HEK293 (cell line): ENCODE data around the gene GATAD1.
A peak's percentile ranks its signal among the peaks of the same experiment; 100 is the strongest.

Source experiments
- CTCF ChIA-PET: fragments of 350-600 bp; formaldehyde crosslinking; extraction: SDS; loops from one replicate; lab custom pipeline; 2021; ENCODE audit warnings: antibody characterized with exemption; lab: Yijun Ruan, JAX
- POLR2A ChIA-PET: fragments of 300-600 bp; formaldehyde crosslinking; extraction: SDS; loops from one replicate; lab custom pipeline; 2020; ENCODE audit warnings: antibody characterized with exemption, inconsistent platforms; lab: Yijun Ruan, JAX
- H3K27ac ChIP-seq: fragments of 200-500 bp; sonication (Bioruptor generic); 2 replicates; pipeline ENCODE4 v1.5.1; 2014; ENCODE audit warnings: low read depth, low read length, control low read depth, inconsistent platforms; ENCODE audit errors: extremely low read depth
- H3K36me3 ChIP-seq, 2 experiments: fragments of 200-500 bp in 1 of 2; sonication (Bioruptor generic) in 1 of 2; 1 replicate in 1 of 2; 2 replicates in 1 of 2; pipeline ENCODE4 v1.5.1; 2014 to 2017; ENCODE audit warnings: inconsistent platforms in 2 of 2, low read length in 2 of 2; ENCODE audit not compliant: control insufficient read depth in 2 of 2, insufficient read depth in 1 of 2
- H3K4me1 ChIP-seq: fragments of 200-500 bp; sonication (Bioruptor generic); 2 replicates; pipeline ENCODE4 v1.5.1; 2014; ENCODE audit warnings: mild to moderate bottlenecking, low read length, inconsistent platforms; ENCODE audit not compliant: control insufficient read depth, insufficient read depth
- H3K4me3 ChIP-seq: 2 replicates; pipeline ENCODE4 v1.5.1; 2011; ENCODE audit warnings: low read depth, mild to moderate bottlenecking, control low read depth, low read length, moderate library complexity
- H3K9me3 ChIP-seq: fragments of 200-500 bp; sonication (Bioruptor generic); 2 replicates; pipeline ENCODE4 v1.5.1; 2014; ENCODE audit warnings: low read depth, low read length, inconsistent platforms; ENCODE audit not compliant: control insufficient read depth, insufficient read depth
- GLI4 ChIP-seq: fragments of 450-650 bp; formaldehyde crosslinking; IDR thresholded peaks from 2 replicates; pipeline ENCODE4 v1.5.1; 2016; ENCODE audit warnings: missing biosample characterization, missing genetic modification characterization
- GLIS2 ChIP-seq: fragments of 450-650 bp; formaldehyde crosslinking; IDR thresholded peaks from 2 replicates; pipeline ENCODE4 v1.5.1; 2016; ENCODE audit warnings: missing biosample characterization, missing genetic modification characterization
- HOXD13 ChIP-seq: sonication (generic); formaldehyde crosslinking; IDR thresholded peaks from 2 replicates; pipeline ENCODE4 v1.8.0; 2022; ENCODE audit warnings: missing genetic modification reagents, borderline replicate concordance
- SALL2 ChIP-seq: fragments of 450-650 bp; formaldehyde crosslinking; IDR thresholded peaks from 2 replicates; pipeline ENCODE4 v1.5.0; 2017; ENCODE audit warnings: missing biosample characterization, mild to moderate bottlenecking, missing genetic modification characterization, borderline replicate concordance
- YY2 ChIP-seq: fragments of 450-650 bp; formaldehyde crosslinking; IDR thresholded peaks from 2 replicates; pipeline ENCODE4 v1.5.1; 2016; ENCODE audit warnings: missing biosample characterization, missing genetic modification characterization
- ZBTB48 ChIP-seq: fragments of 450-650 bp; formaldehyde crosslinking; IDR thresholded peaks from 2 replicates; pipeline ENCODE4 v1.5.1; 2016; ENCODE audit warnings: missing biosample characterization, missing genetic modification characterization
- ZBTB7A ChIP-seq: fragments of 450-650 bp; formaldehyde crosslinking; IDR thresholded peaks from 2 replicates; pipeline ENCODE4 v1.5.1; 2016; ENCODE audit warnings: low read depth, missing biosample characterization, missing genetic modification characterization
- ZFP37 ChIP-seq: fragments of 450-650 bp; formaldehyde crosslinking; IDR thresholded peaks from 2 replicates; pipeline ENCODE4 v1.5.1; 2016; ENCODE audit warnings: missing biosample characterization, missing genetic modification characterization
- ZNF10 ChIP-seq: fragments of 450-650 bp; formaldehyde crosslinking; IDR thresholded peaks from 2 replicates; pipeline ENCODE4 v1.5.1; 2017; ENCODE audit warnings: missing biosample characterization, missing genetic modification characterization
- ZNF133 ChIP-seq: fragments of 450-650 bp; formaldehyde crosslinking; IDR thresholded peaks from 2 replicates; pipeline ENCODE4 v1.5.1; 2016; ENCODE audit warnings: missing biosample characterization, missing genetic modification characterization
- ZNF148 ChIP-seq: fragments of 450-650 bp; formaldehyde crosslinking; IDR thresholded peaks from 2 replicates; pipeline ENCODE4 v1.5.0; 2017; ENCODE audit warnings: missing biosample characterization, missing genetic modification characterization, borderline replicate concordance
- ZNF18 ChIP-seq: fragments of 450-650 bp; formaldehyde crosslinking; IDR thresholded peaks from 2 replicates; pipeline ENCODE4 v1.5.1; 2016; ENCODE audit warnings: missing biosample characterization, missing genetic modification characterization
- ZNF19 ChIP-seq: fragments of 450-650 bp; formaldehyde crosslinking; IDR thresholded peaks from 2 replicates; pipeline ENCODE4; 2016; ENCODE audit warnings: missing biosample characterization, missing genetic modification characterization, low read depth
- ZNF239 ChIP-seq: fragments of 450-650 bp; formaldehyde crosslinking; IDR thresholded peaks from 2 replicates; pipeline ENCODE4 v1.5.1; 2016; ENCODE audit warnings: missing biosample characterization, missing genetic modification characterization
- ZNF248 ChIP-seq: fragments of 450-650 bp; formaldehyde crosslinking; IDR thresholded peaks from 2 replicates; pipeline ENCODE4 v1.5.1; 2017; ENCODE audit warnings: missing biosample characterization, missing genetic modification characterization
- ZNF433 ChIP-seq: fragments of 450-650 bp; formaldehyde crosslinking; IDR thresholded peaks from 2 replicates; pipeline ENCODE4 v1.5.1; 2016; ENCODE audit warnings: missing biosample characterization, missing genetic modification characterization, low read depth
- ZNF473 ChIP-seq: fragments of 450-650 bp; formaldehyde crosslinking; IDR thresholded peaks from 2 replicates; pipeline ENCODE4 v1.5.1; 2017; ENCODE audit warnings: missing biosample characterization, missing genetic modification characterization
- ZNF558 ChIP-seq: fragments of 450-650 bp; formaldehyde crosslinking; IDR thresholded peaks from 2 replicates; pipeline ENCODE4 v1.5.1; 2016; ENCODE audit warnings: missing biosample characterization, missing genetic modification characterization
- ZNF776 ChIP-seq: fragments of 450-650 bp; formaldehyde crosslinking; IDR thresholded peaks from 2 replicates; pipeline ENCODE4 v1.5.0; 2017; ENCODE audit warnings: missing biosample characterization, missing genetic modification characterization, borderline replicate concordance
- ZNF777 ChIP-seq: fragments of 450-650 bp; formaldehyde crosslinking; IDR thresholded peaks from 2 replicates; pipeline ENCODE4 v1.5.1; 2017; ENCODE audit warnings: missing biosample characterization, missing genetic modification characterization, borderline replicate concordance
- ZNF843 ChIP-seq: fragments of 450-650 bp; formaldehyde crosslinking; IDR thresholded peaks from 2 replicates; pipeline ENCODE4 v1.5.1; 2016; ENCODE audit warnings: missing biosample characterization, missing genetic modification characterization
- TF ChIP-seq, protein P1 (sequence below): fragments of 450-650 bp; formaldehyde crosslinking; IDR thresholded peaks from 2 replicates; pipeline ENCODE4 v1.5.1; 2017; ENCODE audit warnings: missing biosample characterization, missing genetic modification characterization
- TF ChIP-seq, protein P2 (sequence below): fragments of 450-650 bp; formaldehyde crosslinking; IDR thresholded peaks from 2 replicates; pipeline ENCODE4 v1.5.1; 2017; ENCODE audit warnings: missing biosample characterization, missing genetic modification characterization
- TF ChIP-seq, protein P3 (sequence below): fragments of 450-650 bp; formaldehyde crosslinking; IDR thresholded peaks from 2 replicates; pipeline ENCODE4; 2016; ENCODE audit warnings: missing biosample characterization, missing genetic modification characterization

Gene GATAD1

DNA sequence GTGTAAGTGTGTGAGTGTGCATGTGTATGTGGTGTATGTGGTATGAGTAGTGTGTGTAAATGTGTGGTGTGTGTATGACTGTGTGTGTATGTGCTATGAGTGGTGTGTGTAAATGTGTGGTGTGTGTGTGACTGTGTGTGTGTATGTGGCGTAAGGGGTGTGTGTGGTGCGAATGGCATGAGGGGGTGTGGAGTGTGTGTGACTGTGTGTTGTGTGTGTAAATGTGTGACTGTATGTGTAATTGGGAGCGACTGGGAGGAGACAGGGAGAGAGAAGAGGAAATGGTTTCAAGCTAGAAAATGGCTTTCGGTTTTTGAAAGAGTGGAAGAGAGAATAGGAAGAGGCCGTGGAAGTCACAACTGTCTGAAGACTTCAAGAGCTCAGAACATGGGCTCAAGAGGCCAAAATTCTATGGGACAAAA, 23.6 kb upstream of the GATAD1 start:
- TF ChIP-seq ZNF148 (tag by site-specific recombination), result 0 out of 2 replicates have a peak, but pooled peaks have one; percentile 53
- peak; percentile 53; the same call in 1 of the 2 replicates for TF ChIP-seq ZNF133 (tag by site-specific recombination)
- TF ChIP-seq ZNF248 (tag by site-specific recombination), result 0 out of 2 replicates have a peak, but pooled peaks have one; percentile 50
- peak; percentile 52; the same call in 1 of the 2 replicates for TF ChIP-seq ZNF18 (tag by site-specific recombination)
- TF ChIP-seq ZNF19, result no peak
- TF ChIP-seq, protein P1, sequence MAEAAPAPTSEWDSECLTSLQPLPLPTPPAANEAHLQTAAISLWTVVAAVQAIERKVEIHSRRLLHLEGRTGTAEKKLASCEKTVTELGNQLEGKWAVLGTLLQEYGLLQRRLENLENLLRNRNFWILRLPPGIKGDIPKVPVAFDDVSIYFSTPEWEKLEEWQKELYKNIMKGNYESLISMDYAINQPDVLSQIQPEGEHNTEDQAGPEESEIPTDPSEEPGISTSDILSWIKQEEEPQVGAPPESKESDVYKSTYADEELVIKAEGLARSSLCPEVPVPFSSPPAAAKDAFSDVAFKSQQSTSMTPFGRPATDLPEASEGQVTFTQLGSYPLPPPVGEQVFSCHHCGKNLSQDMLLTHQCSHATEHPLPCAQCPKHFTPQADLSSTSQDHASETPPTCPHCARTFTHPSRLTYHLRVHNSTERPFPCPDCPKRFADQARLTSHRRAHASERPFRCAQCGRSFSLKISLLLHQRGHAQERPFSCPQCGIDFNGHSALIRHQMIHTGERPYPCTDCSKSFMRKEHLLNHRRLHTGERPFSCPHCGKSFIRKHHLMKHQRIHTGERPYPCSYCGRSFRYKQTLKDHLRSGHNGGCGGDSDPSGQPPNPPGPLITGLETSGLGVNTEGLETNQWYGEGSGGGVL (tag by site-specific recombination), result peak; percentile 17; the same call in 1 of the 2 replicates
- 0 out of 2 replicates have a peak, but pooled peaks have one; percentile 36 for TF ChIP-seq ZNF239 (tag by site-specific recombination)
- no peak for TF ChIP-seq ZNF776 (tag by site-specific recombination)
- TF ChIP-seq, protein P2, sequence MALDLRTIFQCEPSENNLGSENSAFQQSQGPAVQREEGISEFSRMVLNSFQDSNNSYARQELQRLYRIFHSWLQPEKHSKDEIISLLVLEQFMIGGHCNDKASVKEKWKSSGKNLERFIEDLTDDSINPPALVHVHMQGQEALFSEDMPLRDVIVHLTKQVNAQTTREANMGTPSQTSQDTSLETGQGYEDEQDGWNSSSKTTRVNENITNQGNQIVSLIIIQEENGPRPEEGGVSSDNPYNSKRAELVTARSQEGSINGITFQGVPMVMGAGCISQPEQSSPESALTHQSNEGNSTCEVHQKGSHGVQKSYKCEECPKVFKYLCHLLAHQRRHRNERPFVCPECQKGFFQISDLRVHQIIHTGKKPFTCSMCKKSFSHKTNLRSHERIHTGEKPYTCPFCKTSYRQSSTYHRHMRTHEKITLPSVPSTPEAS (tag by site-specific recombination), result peak; percentile 95
- peak; percentile 30; the same call in 1 of the 2 replicates for TF ChIP-seq ZNF777
- no peak for TF ChIP-seq SALL2 (tag by site-specific recombination)
- TF ChIP-seq, protein P3, sequence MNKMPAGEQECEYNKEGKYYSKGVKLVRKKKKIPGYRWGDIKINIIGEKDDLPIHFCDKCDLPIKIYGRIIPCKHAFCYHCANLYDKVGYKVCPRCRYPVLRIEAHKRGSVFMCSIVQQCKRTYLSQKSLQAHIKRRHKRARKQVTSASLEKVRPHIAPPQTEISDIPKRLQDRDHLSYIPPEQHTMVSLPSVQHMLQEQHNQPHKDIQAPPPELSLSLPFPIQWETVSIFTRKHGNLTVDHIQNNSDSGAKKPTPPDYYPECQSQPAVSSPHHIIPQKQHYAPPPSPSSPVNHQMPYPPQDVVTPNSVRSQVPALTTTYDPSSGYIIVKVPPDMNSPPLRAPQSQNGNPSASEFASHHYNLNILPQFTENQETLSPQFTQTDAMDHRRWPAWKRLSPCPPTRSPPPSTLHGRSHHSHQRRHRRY (tag by site-specific recombination), result 0 out of 2 replicates have a peak, but pooled peaks have one; percentile 29
- TF ChIP-seq YY2 (tag by site-specific recombination), result peak; percentile 32; the same call in 1 of the 2 replicates
- TF ChIP-seq GLI4 (tag by site-specific recombination), result peak; percentile 50; the same call in 1 of the 2 replicates
- Histone ChIP-seq H3K4me1 (no peaks in the 10 kb centered on the region), H3K36me3 (no peaks in the 10 kb centered on the region), H3K4me3 (no peak overlapping the region), H3K27ac (no peak overlapping the region), H3K9me3 (no peaks in the 10 kb centered on the region)
- ChIA-PET CTCF (interaction anchor here (0.5 to 4.0 kb wide), 23 partner anchors 9 to 1315 kb away, joined by 3 to 34 read pairs (median 4); partner anchors contain the start of genes ANKIB1, GATAD1 and KRIT1), POLR2A (interaction anchor here (0.7 to 1.0 kb wide), 2 partner anchors 14 to 23 kb away, joined by 3 to 7 read pairs; partner anchors contain the start of gene GATAD1)

- ChIA-PET POLR2A (interaction anchor here (0.9 kb wide), 1 partner anchor 12 kb away, joined by 3 read pairs; no protein-coding TSS in a partner anchor), CTCF (interaction anchor here (0.6 to 4.0 kb wide), 13 partner anchors 11 to 635 kb away, joined by 3 to 34 read pairs (median 3); partner anchors contain the start of gene GATAD1)
- no peaks in the 10 kb centered on the region for H3K36me3 ChIP-seq
- H3K9me3 ChIP-seq, result no peaks in the 10 kb centered on the region
- no peak overlapping the region for H3K4me3 ChIP-seq
- H3K4me1 ChIP-seq, result no peaks in the 10 kb centered on the region
- H3K27ac ChIP-seq, result no peak overlapping the region
- TF ChIP-seq ZBTB7A (tag by site-specific recombination) (no peak), ZNF843 (no peak), ZNF433 (tag by site-specific recombination) (no peak), GLIS2 (no peak), HOXD13 (no peak), ZNF558 (tag by site-specific recombination) (no peak), ZNF10 (tag by site-specific recombination) (no peak), ZNF473 (tag by site-specific recombination) (no peak), ZBTB48 (tag by site-specific recombination) (no peak), ZFP37 (tag by site-specific recombination) (no peak)
- TF ChIP-seq, protein P3 (tag by site-specific recombination), result no peak
Observed at GRCh38 chr7:92425311-92425947, 21.9 kb upstream of the GATAD1 start.
